Measurements from ENCODE around the gene NEURL3.

GRCh38 chr2:96520231-96520630 lies 15.1 kb upstream of the NEURL3 start:
- no peak for TF ChIP-seq SUZ12 (IDR thresholded peaks at IDR 0.05)
- TF ChIP-seq FOXM1 (IDR thresholded peaks at IDR 0.05; ENCODE audit: borderline replicate concordance), result no peak
